ENCODE measurements around the gene SPNS3. TPM values are rescaled to one million over a fixed set of nuclear protein-coding genes. Genes with fewer than 3 reads are reported as not detected.

The SPNS3 gene
- total RNA-seq, 1 experiment from 2014 or later = 2.1 TPM

GRCh38 chr17:4417129-4417667 is 16.5 kb upstream of the SPNS3 start:
- Mint-ChIP-seq H3K4me1 (ENCODE audit: low read depth, unreplicated experiment) (no peaks in the 10 kb centered on the region), H3K4me3 (ENCODE audit: low read depth, unreplicated experiment) (no peak overlapping the region), H3K27me3 (ENCODE audit: unreplicated experiment) (no peaks in the 10 kb centered on the region), H3K27ac (ENCODE audit: unreplicated experiment) (no peak overlapping the region), H3K9me3 (ENCODE audit: low read depth, unreplicated experiment) (no peaks in the 10 kb centered on the region), H3K36me3 (ENCODE audit: insufficient read depth, unreplicated experiment) (no peaks in the 10 kb centered on the region)
- intact Hi-C loops (cut with micrococcal nuclease; ENCODE audit: unreplicated experiment) = no loop called here
- DNase-seq = no peak
- no TSS peak for BruUV-seq (replicated peaks)
- TF ChIP-seq, protein P1, sequence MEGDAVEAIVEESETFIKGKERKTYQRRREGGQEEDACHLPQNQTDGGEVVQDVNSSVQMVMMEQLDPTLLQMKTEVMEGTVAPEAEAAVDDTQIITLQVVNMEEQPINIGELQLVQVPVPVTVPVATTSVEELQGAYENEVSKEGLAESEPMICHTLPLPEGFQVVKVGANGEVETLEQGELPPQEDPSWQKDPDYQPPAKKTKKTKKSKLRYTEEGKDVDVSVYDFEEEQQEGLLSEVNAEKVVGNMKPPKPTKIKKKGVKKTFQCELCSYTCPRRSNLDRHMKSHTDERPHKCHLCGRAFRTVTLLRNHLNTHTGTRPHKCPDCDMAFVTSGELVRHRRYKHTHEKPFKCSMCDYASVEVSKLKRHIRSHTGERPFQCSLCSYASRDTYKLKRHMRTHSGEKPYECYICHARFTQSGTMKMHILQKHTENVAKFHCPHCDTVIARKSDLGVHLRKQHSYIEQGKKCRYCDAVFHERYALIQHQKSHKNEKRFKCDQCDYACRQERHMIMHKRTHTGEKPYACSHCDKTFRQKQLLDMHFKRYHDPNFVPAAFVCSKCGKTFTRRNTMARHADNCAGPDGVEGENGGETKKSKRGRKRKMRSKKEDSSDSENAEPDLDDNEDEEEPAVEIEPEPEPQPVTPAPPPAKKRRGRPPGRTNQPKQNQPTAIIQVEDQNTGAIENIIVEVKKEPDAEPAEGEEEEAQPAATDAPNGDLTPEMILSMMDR (IDR thresholded peaks at IDR 0.05; ENCODE audit: unreplicated experiment) = no peak
- CTCF ChIA-PET = no interaction called here

DNA sequence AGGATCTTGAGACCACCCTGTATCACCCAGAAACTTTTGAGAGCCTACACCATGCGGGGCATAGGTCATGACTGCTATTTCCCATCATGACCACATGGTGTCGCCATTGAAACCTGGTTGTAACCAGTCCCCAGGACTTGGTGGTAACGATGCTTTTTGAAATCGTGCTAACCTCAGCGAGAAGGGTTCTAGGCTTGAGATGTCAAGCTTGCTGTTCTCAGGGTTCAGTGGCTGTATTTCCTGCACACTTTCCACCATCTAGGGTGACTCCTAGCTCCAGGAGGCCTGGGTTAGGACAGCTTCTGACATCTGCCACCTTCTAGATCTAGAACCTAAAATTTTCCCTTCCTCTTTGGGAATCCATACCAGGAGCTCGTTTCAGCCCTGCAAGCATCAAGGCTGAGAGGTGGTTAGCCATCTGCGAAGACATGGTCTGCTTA is 13.0 kb upstream of the SPNS3 start:
- Mint-ChIP-seq H3K9me3 (ENCODE audit: low read depth, unreplicated experiment) (no peaks in the 10 kb centered on the region), H3K4me1 (ENCODE audit: low read depth, unreplicated experiment) (no peaks in the 10 kb centered on the region), H3K36me3 (ENCODE audit: insufficient read depth, unreplicated experiment) (no peaks in the 10 kb centered on the region), H3K27ac (ENCODE audit: unreplicated experiment) (no peak overlapping the region), H3K4me3 (ENCODE audit: low read depth, unreplicated experiment) (no peak overlapping the region), H3K27me3 (ENCODE audit: unreplicated experiment) (no peaks in the 10 kb centered on the region)
- DNase-seq = peak; percentile 61
- TF ChIP-seq, protein P1 (IDR thresholded peaks at IDR 0.05; ENCODE audit: unreplicated experiment) = no peak
- intact Hi-C loops (cut with micrococcal nuclease; ENCODE audit: unreplicated experiment) = loop anchor here (5.0 kb wide), 2 partner anchors 77 to 207 kb away; partner anchors contain the start of gene SPNS2
- no TSS peak for BruUV-seq (replicated peaks)
- CTCF ChIA-PET = interaction anchor here (0.6 to 1.9 kb wide), 8 partner anchors 9 to 205 kb away, joined by 3 to 7 read pairs (median 4); partner anchors contain the start of gene SPNS2

GRCh38 chr17:4422864-4423263 is 10.9 kb upstream of the SPNS3 start:
- no TSS peak for BruUV-seq (replicated peaks)
- Mint-ChIP-seq H3K4me1 (ENCODE audit: low read depth, unreplicated experiment) (no peaks in the 10 kb centered on the region), H3K27ac (ENCODE audit: unreplicated experiment) (no peak overlapping the region), H3K4me3 (ENCODE audit: low read depth, unreplicated experiment) (no peak overlapping the region), H3K9me3 (ENCODE audit: low read depth, unreplicated experiment) (no peaks in the 10 kb centered on the region), H3K36me3 (ENCODE audit: insufficient read depth, unreplicated experiment) (no peaks in the 10 kb centered on the region), H3K27me3 (ENCODE audit: unreplicated experiment) (no peaks in the 10 kb centered on the region)
- CTCF ChIA-PET = no interaction called here
- intact Hi-C loops (cut with micrococcal nuclease; ENCODE audit: unreplicated experiment) = loop anchor here (5.0 kb wide), 2 partner anchors 74 to 204 kb away; partner anchors contain the start of gene SPNS2
- TF ChIP-seq, protein P1 (IDR thresholded peaks at IDR 0.05; ENCODE audit: unreplicated experiment) = no peak
- no peak for DNase-seq

DNA sequence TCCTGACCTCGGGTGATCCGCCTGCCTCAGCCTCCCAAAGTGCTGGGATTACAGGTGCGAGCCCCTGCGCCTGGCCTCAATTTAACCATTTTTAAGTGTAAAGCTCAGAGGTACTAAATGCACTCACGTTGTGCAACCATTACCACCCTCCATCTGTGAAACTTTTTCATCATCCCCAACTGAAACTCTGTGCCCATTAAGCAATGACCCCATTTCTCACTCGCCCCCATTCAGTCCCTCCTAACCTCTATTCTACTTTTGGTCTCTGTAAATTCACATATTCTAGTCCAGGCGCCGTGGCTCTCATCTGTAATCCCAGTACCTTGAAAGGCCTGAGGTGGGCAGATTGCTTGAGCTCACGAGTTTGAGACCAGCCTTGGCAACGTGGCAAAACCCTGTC is 8.3 kb upstream of the SPNS3 start:
- intact Hi-C loops (cut with micrococcal nuclease; ENCODE audit: unreplicated experiment) = loop anchor here (5.0 kb wide), 1 partner anchor 57 kb away; no protein-coding TSS in a partner anchor
- TF ChIP-seq, protein P1 (IDR thresholded peaks at IDR 0.05; ENCODE audit: unreplicated experiment) = no peak
- no TSS peak for BruUV-seq (replicated peaks)
- Mint-ChIP-seq H3K9me3 (ENCODE audit: low read depth, unreplicated experiment) (no peaks in the 10 kb centered on the region), H3K27me3 (ENCODE audit: unreplicated experiment) (no peaks in the 10 kb centered on the region), H3K27ac (ENCODE audit: unreplicated experiment) (no peak overlapping the region), H3K4me1 (ENCODE audit: low read depth, unreplicated experiment) (no peaks in the 10 kb centered on the region), H3K4me3 (ENCODE audit: low read depth, unreplicated experiment) (no peak overlapping the region), H3K36me3 (ENCODE audit: insufficient read depth, unreplicated experiment) (no peaks in the 10 kb centered on the region)
- DNase-seq = no peak
- CTCF ChIA-PET = no interaction called here
